GM21737 (cell line): Measurements from ENCODE around the gene NFATC3.
"Not testable (repeated sequence)": the region's sequence is repeated elsewhere in the genome, so short reads cannot be mapped to it uniquely, and the experiment has no call there.

Source experiments
- ATAC-seq: cut with Tn5 transposase; IDR thresholded peaks from one replicate; pipeline ENCODE4 v1.9.1; 2021; ENCODE audit warnings: mild to moderate bottlenecking, moderate library complexity; ENCODE audit not compliant: unreplicated experiment

The NFATC3 gene

DNA sequence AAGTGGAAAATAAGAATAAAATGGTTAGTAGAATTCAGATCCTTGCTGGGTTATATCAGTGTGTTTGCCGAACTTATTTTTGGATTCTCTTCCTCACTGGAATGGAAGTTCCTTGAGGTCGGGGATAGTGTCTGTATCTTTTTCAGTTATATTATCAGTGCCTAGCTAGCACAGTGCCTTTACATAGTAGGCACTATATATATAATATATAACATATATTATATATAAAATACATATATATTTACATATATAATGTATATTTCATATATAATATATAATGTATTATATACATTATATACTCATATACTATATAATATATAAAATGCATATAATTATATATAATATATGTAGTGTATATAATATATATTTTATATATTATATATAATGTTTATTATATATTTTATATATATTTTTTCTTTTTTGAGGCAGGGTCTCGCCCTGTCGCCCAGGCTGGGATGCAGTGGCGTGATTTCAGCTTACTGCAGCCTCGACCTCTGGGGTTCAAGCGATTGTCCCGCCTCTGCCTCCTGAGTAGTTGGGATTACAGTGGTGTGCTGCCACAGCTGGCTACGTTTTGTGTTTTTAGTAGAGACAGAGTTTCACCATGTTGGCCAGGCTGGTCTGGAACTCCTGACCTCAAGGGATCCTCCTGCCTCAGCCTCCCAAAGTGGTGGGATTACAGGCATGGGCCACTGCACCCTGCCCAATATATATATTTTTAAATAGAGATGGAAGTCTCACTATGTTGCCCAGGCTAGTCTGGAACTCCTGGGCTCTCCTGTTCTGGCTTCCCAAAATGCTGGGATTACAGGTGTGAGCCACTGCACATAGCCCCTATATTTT, 3.2 kb downstream of the NFATC3 start:
- ATAC-seq: no peak

DNA sequence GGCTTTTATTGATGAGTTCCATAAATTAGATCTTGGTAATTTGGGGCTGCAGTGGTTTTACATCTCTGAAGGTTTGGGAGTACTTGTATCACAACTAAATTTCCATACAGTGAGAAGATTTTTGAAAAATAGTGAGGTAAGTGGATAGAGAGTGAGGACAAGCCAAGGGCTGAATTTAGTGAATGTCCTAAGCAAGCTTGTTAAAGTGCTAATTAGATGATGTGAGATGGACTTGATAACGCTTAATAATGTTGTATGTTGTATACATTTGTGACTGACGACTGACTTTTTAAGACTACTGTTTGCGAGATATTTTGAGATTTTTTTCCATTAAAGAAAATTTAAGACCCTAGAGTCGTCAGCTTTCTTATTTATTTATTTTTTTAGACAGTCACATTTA, 3.9 kb downstream of the NFATC3 start:
- no peak for ATAC-seq

DNA sequence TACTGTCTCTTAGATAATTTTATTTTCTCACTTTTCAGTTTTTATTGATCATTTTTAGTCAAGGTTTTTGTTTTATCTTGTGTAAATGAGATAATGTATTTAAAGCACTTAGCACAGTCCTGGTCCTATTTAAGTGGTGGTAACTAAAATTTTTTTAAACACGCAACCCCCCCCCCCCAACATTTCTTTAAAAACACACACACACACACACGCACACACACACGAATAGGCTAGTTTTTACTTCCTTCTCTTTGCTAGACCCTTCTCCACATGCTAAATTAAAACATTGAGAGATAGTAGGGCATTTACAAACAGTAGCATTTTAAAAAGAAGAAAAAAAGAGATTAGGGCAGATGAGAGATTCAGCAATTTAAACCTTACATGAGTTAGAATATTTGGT, 5.0 kb downstream of the NFATC3 start:
- ATAC-seq: no peak

DNA sequence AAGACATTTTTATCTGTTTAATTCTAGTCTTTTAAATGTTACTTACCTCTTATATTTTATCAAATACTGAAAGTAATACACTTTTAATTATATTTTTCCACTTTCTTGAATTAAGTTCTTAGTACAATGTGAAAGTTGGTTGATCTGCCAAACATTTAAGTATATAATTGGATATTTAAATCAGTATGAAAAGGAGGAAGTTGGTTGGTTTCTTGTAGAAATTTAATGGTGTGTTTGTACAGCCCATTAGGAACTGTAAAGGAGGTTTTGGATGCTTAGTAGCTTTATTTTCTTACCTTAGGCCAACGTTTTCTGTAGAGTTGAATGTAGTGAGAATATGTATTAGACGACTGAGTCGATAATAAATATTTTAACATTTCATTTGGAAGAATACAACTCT, 5.4 kb downstream of the NFATC3 start:
- ATAC-seq: no peak

DNA sequence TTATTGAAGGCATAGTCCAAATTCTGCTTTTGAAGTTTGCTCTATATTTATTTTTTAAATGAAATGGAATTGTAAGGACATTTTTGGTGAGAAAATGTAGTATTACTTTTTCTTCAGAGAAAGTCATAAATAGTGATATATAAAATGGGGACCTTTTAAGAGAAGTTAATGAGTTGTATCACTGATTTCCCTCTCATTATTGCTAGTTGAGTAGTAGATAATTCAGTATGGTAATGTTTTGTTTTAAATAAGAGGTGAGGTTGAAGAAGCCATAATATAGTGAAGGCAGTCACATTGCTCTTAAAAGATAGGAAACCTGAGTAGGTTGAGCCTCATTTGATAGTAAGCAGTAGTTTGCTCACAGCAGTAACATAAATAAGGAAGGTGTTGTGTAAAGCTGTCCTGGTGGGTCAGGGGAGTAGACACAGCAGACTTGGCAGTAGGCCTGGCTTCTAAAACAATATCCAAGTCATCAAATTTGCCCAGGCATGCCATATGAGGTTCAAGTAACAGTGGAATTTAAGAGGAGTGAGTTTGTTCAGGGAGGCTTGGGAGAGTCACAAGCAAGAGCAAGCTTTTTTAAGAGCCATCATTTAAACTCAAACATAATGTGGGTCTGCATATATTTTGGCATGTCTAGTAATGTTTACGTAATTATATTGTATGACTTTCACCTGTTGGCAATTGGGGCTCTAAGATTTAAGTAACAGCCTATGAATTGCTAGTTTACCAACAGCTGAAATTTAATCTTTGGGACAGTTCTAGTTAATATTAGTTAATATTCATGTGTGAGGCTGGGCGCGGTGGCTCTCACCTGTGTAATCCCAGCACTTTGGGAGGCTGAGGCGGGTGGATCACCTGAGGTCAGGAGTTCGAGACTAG, 6.5 kb downstream of the NFATC3 start:
- no peak for ATAC-seq

DNA sequence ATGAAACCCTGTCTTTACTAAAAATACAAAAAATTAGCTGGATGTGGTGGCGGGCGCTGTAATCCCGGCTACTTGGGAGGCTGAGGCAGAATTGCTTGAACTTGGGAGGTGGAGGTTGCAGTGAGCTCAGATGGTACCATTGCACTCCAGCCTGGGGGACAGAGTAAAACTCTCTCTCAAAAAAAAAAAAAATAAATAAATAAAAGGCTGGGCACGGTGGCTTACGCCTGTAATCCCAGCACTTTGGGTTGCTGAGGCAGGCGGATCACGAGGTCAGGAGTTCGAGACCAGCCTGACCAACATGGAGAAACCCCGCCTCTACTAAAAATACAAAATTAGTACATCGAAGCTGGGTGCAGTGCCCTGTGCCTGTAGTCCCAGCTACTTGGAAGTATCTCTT, 7.1 kb downstream of the NFATC3 start:
- not testable (repeated sequence) for ATAC-seq

DNA sequence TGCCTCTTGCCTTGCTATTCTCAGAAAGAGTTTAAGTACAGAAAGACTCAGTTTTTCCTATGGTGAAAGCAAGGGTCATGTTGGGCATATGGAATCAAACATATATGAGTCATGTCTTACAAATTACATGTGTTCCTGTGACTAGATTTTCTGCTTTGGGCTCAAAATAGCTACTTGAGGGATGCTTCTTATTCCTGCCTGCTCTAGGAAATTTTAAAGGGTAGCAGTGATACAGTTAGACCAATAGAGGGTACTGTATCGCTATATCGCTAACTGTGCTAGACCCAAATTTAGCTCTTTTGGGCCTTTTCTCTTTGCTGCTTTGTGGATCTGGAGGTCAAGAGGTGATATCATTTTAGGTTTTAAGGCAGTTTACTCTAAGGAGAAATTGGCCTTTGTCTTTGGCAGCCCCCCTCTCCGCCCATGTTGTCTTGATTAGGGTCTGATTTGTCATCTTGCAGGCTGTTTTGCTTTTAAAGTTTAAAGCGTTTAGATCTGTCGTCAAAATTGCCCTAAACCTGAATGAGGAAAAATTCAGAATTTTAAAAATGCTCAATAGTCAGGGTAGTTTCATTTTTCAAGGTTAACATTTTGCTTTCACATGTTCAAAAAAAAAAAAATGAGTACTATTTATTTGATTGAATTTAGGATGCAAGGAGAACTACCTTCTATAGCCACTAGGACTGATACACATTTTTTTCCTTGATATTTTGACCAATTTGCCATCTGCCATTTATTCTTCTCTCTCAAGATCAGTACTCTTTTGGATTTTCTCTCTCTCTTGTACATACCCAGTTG, 8.8 kb downstream of the NFATC3 start:
- no peak for ATAC-seq

DNA sequence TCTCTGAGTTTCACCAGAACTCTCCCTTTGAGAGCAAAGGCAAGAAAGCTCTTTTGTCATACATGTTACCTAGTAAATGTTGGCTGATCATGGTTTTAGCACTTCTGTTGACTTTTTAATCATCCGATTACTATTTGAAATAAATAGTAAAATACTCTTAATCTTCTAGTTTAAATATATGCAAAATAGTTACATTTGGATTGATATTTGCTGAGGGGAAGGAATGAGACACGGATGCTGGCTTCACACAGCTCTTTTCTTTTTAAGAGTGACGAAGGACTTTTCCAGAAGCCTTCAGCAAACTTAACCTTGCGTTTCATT, 9.4 kb downstream of the NFATC3 start:
- no peak for ATAC-seq

DNA sequence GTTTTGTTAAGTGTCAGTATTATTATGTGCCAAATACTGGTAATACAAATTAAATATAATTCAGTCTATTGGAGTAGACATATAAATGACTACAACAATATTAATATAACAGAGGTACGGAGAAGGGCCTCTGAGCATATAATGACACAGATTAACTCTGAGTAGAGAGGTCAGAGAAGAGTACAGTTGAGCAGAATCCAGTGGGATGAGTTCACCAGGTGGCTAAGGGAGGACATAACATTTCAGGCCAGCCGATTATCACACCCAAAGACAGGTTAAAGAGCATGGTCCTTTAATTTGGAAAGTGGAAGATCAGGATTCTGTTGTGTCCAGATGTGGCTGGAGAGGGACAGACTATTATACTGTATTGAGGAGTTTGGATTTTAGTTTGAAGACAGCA, 11.3 kb downstream of the NFATC3 start:
- ATAC-seq: no peak

DNA sequence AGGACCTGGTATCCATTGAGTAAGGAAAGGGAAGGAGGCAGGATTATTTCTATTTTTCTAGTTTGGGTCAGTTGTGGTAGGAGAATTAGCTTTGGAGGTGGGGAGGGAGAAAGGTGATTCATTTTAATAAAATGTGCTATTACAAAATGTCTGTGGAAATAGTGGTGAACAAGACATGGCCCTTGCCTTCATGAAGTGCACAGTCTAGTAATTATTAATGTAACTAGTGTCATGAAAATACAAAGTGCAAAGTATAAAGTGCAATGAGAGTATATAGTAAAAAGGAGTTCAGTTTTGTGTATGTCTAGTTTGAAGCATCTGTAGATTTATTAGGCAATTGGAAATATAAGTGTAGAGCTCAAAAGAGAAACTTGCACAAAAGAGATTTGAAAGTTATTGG, 11.9 kb downstream of the NFATC3 start:
- ATAC-seq: no peak

DNA sequence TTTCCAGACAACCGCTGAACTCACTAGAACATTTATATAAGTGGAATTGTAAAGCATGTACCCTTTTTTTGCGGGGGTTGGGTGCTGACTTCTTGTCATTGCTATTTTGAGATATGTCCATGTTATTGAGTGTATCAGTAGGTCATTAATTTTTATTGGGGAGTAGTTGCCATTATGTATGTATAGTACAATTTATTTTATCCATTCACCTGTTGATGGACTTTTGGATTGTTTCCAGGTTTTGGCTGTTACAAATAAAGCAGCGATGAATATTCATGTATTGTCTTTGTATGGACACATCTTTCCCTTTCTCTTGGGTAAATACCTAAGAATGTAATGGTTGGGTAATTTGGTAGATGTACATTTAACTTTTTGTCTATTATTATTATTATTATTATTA, 12.7 kb downstream of the NFATC3 start:
- ATAC-seq: no peak

DNA sequence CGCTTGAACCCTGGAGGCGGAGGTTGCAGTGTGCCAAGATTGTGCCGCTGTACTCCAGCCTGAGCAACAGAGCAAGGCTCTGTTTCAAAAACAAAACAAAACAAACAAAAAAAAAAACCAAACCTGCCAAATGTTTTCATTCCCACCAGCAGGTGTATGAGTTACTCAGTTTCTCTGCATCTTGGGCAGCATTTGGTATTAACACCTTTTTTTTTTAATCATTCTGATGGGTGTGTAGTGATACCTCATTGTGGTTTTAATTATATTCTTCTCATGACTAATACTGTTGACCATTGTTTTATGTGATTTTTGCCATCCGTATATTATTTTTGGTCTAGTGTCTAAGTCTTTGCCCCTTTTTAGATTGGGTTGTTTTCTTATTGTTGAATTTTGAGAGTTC, 15.3 kb downstream of the NFATC3 start:
- no peak for ATAC-seq

DNA sequence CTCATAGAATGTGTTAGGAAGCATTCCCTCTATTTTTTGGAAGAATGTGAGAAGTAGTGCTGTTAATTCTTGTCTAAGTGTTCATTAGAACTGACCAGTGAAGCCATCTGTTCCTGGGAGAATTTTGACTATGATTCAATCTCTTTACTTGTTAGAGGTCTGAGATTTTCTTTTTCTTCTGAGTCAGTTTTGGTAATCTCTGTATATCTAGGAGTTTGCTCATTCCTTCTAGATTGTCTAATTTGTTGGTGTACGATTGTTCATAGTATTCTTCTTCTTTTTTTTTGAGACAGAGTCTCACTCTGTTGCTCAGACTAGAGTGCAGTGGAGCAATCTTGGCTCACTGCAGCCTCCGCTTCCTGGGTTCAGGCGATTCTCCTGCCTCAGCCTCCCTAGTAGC, 20.4 kb downstream of the NFATC3 start:
- no peak for ATAC-seq

DNA sequence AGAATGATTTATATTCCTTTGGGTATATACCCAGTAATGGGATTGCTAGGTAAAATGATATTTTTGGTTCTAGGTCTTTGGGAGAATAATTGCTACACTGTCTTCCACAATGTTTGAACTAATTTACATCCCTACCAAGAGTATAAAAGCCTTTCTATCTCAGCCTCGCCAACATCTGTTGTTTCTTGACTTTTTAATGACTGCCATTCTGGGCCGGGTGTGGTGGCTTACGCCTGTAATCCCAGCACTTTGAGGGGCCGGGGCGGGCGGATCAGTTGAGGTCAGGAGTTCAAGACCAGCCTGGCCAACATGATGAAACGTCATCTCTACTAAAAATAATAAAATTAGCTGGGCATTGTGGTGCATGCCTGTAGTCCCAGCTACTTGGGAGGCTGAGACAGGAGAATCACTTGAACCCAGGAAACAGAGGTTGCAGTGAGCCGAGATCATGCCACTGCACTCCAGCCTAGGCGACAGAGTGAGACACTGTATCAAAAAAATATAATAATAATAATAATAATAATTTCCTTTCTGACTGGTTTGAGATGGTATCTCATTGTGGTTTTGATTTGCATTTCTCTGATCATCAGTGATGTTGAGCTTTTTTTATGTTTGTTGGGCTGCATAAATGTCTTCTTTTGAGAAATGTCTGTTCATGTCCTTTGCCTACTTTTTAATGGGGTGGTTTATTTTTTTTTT, 22.2 kb downstream of the NFATC3 start:
- ATAC-seq: not testable (repeated sequence)

DNA sequence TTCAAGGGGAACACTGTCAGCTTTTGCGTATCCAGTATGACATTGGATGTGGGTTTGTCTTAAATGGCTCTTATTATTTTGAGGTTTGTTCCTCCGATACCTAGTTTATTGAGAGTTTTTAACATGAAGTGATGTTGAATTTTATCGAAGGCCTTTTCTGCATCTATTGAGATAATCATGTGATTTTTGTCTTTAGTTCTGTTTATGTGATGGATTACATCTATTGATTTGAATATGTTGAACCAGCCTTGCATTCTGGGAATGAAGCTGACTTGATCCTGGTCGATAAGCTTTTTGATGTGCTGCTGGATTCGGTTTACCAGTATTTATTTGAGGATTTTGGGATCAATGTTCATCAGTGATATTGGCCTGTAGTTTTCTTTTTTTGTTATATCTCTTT, 24.0 kb downstream of the NFATC3 start:
- ATAC-seq: not testable (repeated sequence)

DNA sequence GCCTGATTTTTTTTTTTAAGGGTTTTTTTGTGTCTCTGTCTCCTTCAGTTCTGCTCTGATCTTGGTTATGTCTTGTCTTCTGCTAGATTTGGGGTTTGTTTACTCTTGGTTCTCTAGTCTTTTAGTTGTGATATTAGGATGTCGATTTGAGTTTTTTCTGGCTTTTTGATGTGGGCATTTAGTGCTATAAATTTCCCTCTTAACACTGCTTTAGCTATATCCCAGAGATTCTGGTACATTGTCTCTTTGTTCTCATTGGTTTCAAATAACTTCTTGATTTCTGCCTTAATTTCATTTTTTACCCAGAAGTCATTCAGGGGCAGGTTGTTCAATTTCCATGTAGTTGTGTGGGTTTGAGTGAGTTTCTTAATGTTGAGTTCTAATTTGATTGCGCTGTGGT, 25.4 kb downstream of the NFATC3 start:
- not testable (repeated sequence) for ATAC-seq

DNA sequence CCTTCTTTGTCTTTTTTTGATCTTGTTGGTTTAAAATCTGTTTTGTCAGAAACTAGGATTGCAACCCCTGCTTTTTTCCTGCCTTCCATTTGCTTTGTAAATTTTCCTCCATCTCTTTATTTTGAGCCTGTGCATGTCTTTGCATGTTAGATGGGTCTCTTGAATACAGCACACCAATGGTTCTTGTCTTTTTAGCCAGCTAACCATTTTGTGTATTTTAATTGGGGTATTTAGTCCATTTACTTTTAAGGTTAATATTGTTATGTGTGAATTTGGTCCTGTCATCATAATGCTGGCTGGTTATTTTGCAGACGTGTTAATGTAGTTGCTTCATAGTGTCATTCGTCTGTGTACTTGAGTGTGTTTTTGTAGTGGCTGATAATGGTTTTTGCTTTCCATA, 26.2 kb downstream of the NFATC3 start:
- ATAC-seq: no peak

DNA sequence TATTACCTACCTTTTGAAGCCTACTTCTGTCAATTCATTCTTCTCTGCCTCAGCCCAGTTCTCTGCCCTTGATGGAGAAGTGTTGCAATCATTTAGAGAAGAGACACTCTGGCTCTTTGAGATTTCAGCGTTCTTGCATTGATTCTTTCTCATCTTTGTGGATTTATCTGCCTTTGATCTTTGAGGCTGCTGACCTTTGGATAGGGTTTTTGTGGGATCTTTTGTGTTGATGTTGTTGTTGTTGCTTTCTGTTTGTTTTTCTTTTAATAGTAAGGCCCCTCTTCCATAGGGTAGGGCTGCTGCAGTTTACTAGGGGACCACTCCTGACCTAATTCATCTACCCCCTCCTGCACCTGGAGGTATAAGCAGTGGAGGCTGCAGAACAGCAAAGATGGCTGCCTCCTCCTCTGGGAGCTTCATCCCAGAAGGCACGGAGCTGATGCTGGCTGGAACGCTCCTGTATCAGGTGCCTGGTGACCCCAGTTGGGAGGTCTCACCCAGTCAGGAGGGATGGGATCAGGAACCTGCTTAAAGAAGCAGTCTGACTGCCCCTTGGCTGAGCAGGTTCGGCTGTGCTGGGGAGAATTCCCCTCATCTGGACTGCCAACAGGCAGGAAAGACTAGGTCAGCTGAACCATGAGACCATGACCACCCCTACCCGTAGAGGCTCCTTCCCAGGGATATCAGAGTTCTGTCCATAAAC, 28.0 kb downstream of the NFATC3 start:
- no peak for ATAC-seq

DNA sequence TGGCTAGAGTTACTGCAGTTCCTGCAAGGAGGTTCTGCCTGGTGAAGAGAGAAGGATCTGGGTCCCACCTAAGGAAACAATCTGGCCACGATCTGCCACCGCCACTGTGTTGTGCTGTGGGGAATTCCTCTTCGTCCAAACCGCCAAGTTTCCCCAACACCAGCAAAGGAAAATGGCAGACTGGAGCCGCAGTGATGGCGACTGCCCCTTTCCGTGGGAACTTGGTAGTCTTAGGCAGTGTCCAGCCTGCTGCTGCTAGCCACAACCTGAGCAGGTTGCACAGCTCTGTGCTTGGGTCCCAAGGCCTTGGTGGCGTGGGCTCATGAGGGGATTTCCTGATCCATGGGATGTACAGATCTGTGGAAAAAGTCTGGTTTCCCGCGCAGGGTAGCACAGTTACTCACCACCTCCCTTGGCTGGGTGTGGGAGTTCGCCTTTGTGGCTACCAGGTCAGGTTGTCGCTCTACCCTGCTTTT, 28.6 kb downstream of the NFATC3 start:
- no peak for ATAC-seq

DNA sequence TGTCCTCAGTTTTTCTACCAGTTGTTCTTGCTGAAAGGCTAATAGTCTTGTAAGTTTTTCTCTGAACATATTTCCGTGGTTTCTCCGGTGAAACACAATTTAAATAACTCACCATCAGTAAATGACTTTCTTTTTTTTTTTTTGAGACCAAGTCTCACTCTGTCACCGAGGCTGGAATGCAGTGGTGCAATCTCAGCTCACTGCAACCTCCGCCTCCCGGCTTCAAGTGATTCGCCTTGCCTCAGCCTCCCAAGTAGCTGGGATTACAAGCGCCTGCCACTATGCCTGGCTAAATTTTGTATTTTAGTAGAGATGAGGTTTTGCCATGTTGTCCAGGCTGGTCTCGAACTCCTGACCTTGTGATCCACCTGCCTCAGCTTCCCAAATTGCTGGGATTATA, 29.8 kb downstream of the NFATC3 start:
- ATAC-seq: not testable (repeated sequence)
